Endothelial cell (in vitro differentiated cells): ENCODE results near the gene GRK6. TPM values are rescaled to one million over a fixed set of nuclear protein-coding genes. Genes with fewer than 3 reads are reported as not detected.

Experiments used
- DNase-seq: peaks from one replicate; pipeline ENCODE4 v3.0.0; 2021; ENCODE audit warnings: low spot score
- H3K27ac Mint-ChIP-seq: one replicate; pipeline ENCODE4 v1.8.0; 2021; ENCODE audit warnings: mixed read lengths, inconsistent platforms; ENCODE audit not compliant: unreplicated experiment
- H3K27me3 Mint-ChIP-seq: one replicate; pipeline ENCODE4 v1.8.0; 2021; ENCODE audit warnings: mild to moderate bottlenecking, moderate library complexity, mixed read lengths, inconsistent platforms; ENCODE audit not compliant: unreplicated experiment
- H3K36me3 Mint-ChIP-seq: one replicate; pipeline ENCODE4 v1.8.0; 2021; ENCODE audit warnings: mild to moderate bottlenecking, low read depth, mixed read lengths, inconsistent platforms; ENCODE audit not compliant: unreplicated experiment
- H3K4me1 Mint-ChIP-seq: one replicate; pipeline ENCODE4 v1.8.0; 2021; ENCODE audit warnings: mild to moderate bottlenecking, mixed read lengths, inconsistent platforms; ENCODE audit not compliant: unreplicated experiment
- H3K4me3 Mint-ChIP-seq: one replicate; pipeline ENCODE4 v1.8.0; 2021; ENCODE audit warnings: mild to moderate bottlenecking, mixed read lengths, inconsistent platforms; ENCODE audit not compliant: unreplicated experiment
- H3K9me3 Mint-ChIP-seq: one replicate; pipeline ENCODE4 v1.8.0; 2021; ENCODE audit warnings: mixed read lengths, inconsistent platforms; ENCODE audit not compliant: unreplicated experiment
- CTCF ChIP-seq: fragments of 200-600 bp; sonication (generic); IDR thresholded peaks from one replicate; pipeline ENCODE4 v1.5.0; 2021; ENCODE audit warnings: antibody characterized with exemption; ENCODE audit not compliant: unreplicated experiment
- total RNA-seq: library from RNA; stranded (reverse); fragmentation: NEBNext Ultra II Directional; extraction: Animal tissue kit (Norgen Biotek cat#: 25700); gene quantifications from one replicate; pipeline ENCODE4 v1.2.1, GENCODE V29; 2021; ENCODE audit not compliant: unreplicated experiment

Gene GRK6
- total RNA-seq, 1 donor from 2014 or later, result 33.1 TPM

DNA sequence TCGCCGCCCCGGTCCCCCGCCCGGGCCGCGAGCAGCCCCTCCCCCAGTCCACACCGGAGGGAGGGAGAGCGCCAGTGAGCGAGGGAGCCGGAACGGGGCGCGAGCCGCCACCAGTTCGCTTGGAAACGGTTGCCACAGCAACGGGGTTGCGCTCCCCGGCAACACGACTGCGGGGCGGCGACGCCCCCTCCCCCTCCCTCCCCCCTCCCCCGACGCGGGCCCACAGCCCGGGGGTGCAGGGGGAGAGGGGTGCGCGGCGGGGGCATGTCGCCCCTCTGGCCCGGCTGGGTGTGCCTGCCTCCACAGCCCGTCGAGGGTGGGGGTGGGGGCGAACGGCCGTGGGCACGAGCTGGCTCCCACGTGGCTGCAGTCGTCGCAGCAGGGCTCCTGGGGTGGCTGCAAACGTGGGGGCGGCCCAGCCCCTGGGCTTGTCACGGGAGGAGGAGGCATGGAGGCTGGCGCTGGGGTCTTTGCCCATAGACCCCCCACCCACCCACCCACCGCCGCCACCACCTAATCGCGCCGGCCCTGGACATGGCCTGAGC lies 20.7 kb downstream of the GRK6 start:
- H3K36me3 Mint-ChIP-seq, result peaks cover 7% of the 10 kb centered on the region
- H3K4me1 Mint-ChIP-seq, result peaks cover 12% of the 10 kb centered on the region
- H3K4me3 Mint-ChIP-seq, result no peak overlapping the region
- no peaks in the 10 kb centered on the region for H3K9me3 Mint-ChIP-seq
- no peak overlapping the region for H3K27ac Mint-ChIP-seq
- peak; percentile 53 for DNase-seq
- H3K27me3 Mint-ChIP-seq, result peaks cover 29% of the 10 kb centered on the region
- no peak for TF ChIP-seq CTCF

DNA sequence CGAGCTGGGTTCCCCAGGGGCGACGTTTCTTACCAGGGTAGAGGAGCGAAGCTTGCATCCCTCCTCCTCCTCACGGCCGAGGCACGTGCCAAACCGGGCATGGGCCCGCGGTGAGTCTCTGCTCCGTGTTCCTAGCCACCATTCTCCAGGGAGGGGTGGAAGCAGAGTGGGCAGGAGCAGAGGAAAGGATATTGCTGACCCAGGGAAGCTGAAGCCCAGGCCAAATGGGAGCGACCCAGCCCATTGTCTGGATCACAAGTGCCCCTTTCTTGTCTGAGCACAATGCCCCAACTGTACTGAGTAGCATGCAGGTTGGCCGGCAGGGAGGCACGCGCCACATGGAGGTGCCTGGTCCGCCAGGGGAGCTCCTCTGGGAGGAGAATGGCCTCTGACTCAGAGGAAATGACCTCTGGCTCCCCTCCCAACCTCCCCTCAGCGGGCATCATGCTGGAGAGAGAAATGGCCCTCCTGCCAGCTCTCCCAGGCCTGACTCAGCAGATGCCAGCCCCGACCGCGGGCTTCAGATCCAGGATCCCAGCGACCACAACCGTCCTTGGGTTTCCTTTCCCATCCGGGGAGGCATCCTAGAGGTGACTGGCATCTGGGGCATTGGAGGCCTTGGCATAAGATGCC lies 21.3 kb downstream of the GRK6 start:
- Mint-ChIP-seq H3K4me3 (peak overlapping the region; percentile 42), H3K4me1 (peaks cover 12% of the 10 kb centered on the region), H3K9me3 (no peaks in the 10 kb centered on the region), H3K27me3 (peaks cover 31% of the 10 kb centered on the region), H3K36me3 (peaks cover 7% of the 10 kb centered on the region), H3K27ac (no peak overlapping the region)
- no peak for TF ChIP-seq CTCF
- peak; percentile 41 for DNase-seq

GRCh38 chr5:177448244-177448950 lies 21.9 kb downstream of the GRK6 start:
- Mint-ChIP-seq H3K27me3 (peaks cover 34% of the 10 kb centered on the region), H3K27ac (peak overlapping the region; percentile 37), H3K36me3 (peaks cover 7% of the 10 kb centered on the region), H3K4me1 (peaks cover 12% of the 10 kb centered on the region), H3K9me3 (no peaks in the 10 kb centered on the region), H3K4me3 (peak overlapping the region; percentile 75)
- TF ChIP-seq CTCF, result no peak
- DNase-seq, result no peak

- H3K27me3 Mint-ChIP-seq, result peaks cover 36% of the 10 kb centered on the region
- peaks cover 12% of the 10 kb centered on the region for H3K4me1 Mint-ChIP-seq
- H3K27ac Mint-ChIP-seq, result no peak overlapping the region
- DNase-seq, result no peak
- no peak for TF ChIP-seq CTCF
- peaks cover 7% of the 10 kb centered on the region for H3K36me3 Mint-ChIP-seq
- no peak overlapping the region for H3K4me3 Mint-ChIP-seq
- H3K9me3 Mint-ChIP-seq, result no peaks in the 10 kb centered on the region
Measured at GRCh38 chr5:177449140-177450061, 22.9 kb downstream of the GRK6 start.
